Measurements from ENCODE around the gene GMPPB. TPM values are rescaled to one million over a fixed set of nuclear protein-coding genes. Genes with fewer than 3 reads are reported as not detected.

The GMPPB gene
- polyA plus RNA-seq, 3 donors, result 14.7 to 17.6 (median 17.6) TPM

- H3K36me3 Mint-ChIP-seq, result peaks cover 22 to 28% of the 10 kb centered on the region in 2 donors
- H3K9me3 Mint-ChIP-seq, result peaks cover 0 to 5% (median 0%) of the 10 kb centered on the region in 7 donors
- peak overlapping the region in 1 of 2 donors; percentile 16 for H3K4me3 Mint-ChIP-seq
- Histone ChIP-seq H3K4me1 (ENCODE audit: control insufficient read depth in 1 of 2, insufficient read depth in 2 of 2, low read length in 2 of 2) (peaks cover 18 to 26% of the 10 kb centered on the region in 2 donors), H4K20me1 (ENCODE audit: insufficient read depth, low read length) (peaks cover 12% of the 10 kb centered on the region), H3K27ac (ENCODE audit: low read depth in 1 of 2, low read length in 2 of 2) (no peak overlapping the region), H3K9ac (ENCODE audit: insufficient read depth, low read length, poor library complexity, severe bottlenecking) (no peak overlapping the region), H3K79me2 (ENCODE audit: insufficient read depth, low read length) (no peaks in the 10 kb centered on the region), H3K4me3 (replicated peaks in 1 of 3; ENCODE audit: low read depth in 2 of 3, low read length in 3 of 3) (no peak overlapping the region), H3K4me2 (replicated peaks; ENCODE audit: extremely low read depth, low read length, poor library complexity, severe bottlenecking) (no peak overlapping the region), H2AFZ (ENCODE audit: insufficient read depth, low read depth, low read length, poor library complexity, severe bottlenecking) (no peak overlapping the region), H3K27me3 (ENCODE audit: control insufficient read depth in 2 of 2, insufficient read depth in 2 of 2, low read length in 2 of 2) (peaks cover 0 to 7% of the 10 kb centered on the region in 2 donors), H3K36me3 (replicated peaks in 1 of 2; ENCODE audit: control insufficient read depth in 1 of 2, insufficient read depth in 2 of 2, low read length in 2 of 2) (peaks cover 0 to 13% of the 10 kb centered on the region in 2 donors), H3K9me3 (replicated peaks in 1 of 2; ENCODE audit: control insufficient read depth in 1 of 2, insufficient read depth in 1 of 2, low read length in 2 of 2) (no peaks in the 10 kb centered on the region)
- H3K27ac Mint-ChIP-seq, result peak overlapping the region in 2 of 7 donors; percentile 14 to 46
- intact Hi-C loops (cut with micrococcal nuclease), result loop anchor here in 1 of 2 donors (10.0 kb wide), 1 partner anchor 230 kb away; the partner anchor contains the start of gene RBM6
- 95% methylated on average over 13 of the region's 13 CpGs for whole genome bisulfite sequencing (ENCODE audit: insufficient coverage)
- H3K4me1 Mint-ChIP-seq, result peaks cover 28% of the 10 kb centered on the region
- no peak for TF ChIP-seq CTCF (IDR thresholded peaks at IDR 0.05)
- H3K27me3 Mint-ChIP-seq (ENCODE audit: low read depth in 3 of 3), result peaks cover 7 to 11% (median 9%) of the 10 kb centered on the region in 3 donors
- DNase-seq, result peak in 1 of 3 donors; percentile 3
Observed at GRCh38 chr3:49714728-49715550, 8.8 kb downstream of the GMPPB start.

GRCh38 chr3:49713336-49714105 lies 10.2 kb downstream of the GMPPB start:
- Histone ChIP-seq H3K27ac (ENCODE audit: low read depth in 1 of 2, low read length in 2 of 2) (no peak overlapping the region), H3K4me2 (replicated peaks; ENCODE audit: extremely low read depth, low read length, poor library complexity, severe bottlenecking) (no peak overlapping the region), H3K4me3 (replicated peaks in 1 of 3; ENCODE audit: low read depth in 2 of 3, low read length in 3 of 3) (no peak overlapping the region), H3K27me3 (ENCODE audit: control insufficient read depth in 2 of 2, insufficient read depth in 2 of 2, low read length in 2 of 2) (peaks cover 0 to 2% of the 10 kb centered on the region in 2 donors), H2AFZ (ENCODE audit: insufficient read depth, low read depth, low read length, poor library complexity, severe bottlenecking) (no peak overlapping the region), H3K9ac (ENCODE audit: insufficient read depth, low read length, poor library complexity, severe bottlenecking) (no peak overlapping the region), H3K4me1 (ENCODE audit: control insufficient read depth in 1 of 2, insufficient read depth in 2 of 2, low read length in 2 of 2) (peaks cover 7 to 12% of the 10 kb centered on the region in 2 donors), H3K79me2 (ENCODE audit: insufficient read depth, low read length) (no peaks in the 10 kb centered on the region), H3K36me3 (replicated peaks in 1 of 2; ENCODE audit: control insufficient read depth in 1 of 2, insufficient read depth in 2 of 2, low read length in 2 of 2) (peaks cover 0 to 13% of the 10 kb centered on the region in 2 donors), H4K20me1 (ENCODE audit: insufficient read depth, low read length) (peaks cover 8% of the 10 kb centered on the region), H3K9me3 (replicated peaks in 1 of 2; ENCODE audit: control insufficient read depth in 1 of 2, insufficient read depth in 1 of 2, low read length in 2 of 2) (no peaks in the 10 kb centered on the region)
- Mint-ChIP-seq H3K4me1 (peaks cover 16% of the 10 kb centered on the region), H3K27ac (peak overlapping the region in 1 of 7 donors; percentile 60), H3K4me3 (no peak overlapping the region), H3K36me3 (peaks cover 23 to 33% of the 10 kb centered on the region in 2 donors), H3K9me3 (peaks cover 0 to 1% (median 0%) of the 10 kb centered on the region in 7 donors), H3K27me3 (ENCODE audit: low read depth in 3 of 3) (peaks cover 2 to 7% (median 3%) of the 10 kb centered on the region in 3 donors)
- DNase-seq, result peak in 1 of 3 donors; percentile 2
- intact Hi-C loops (cut with micrococcal nuclease), result loop anchor here in 1 of 2 donors (10.0 kb wide), 1 partner anchor 231 kb away; the partner anchor contains the start of gene RBM6
- WGBS (ENCODE audit: insufficient coverage), result 97% methylated on average over 19 of the region's 25 CpGs
- TF ChIP-seq CTCF (IDR thresholded peaks at IDR 0.05), result no peak

Data from CD14-positive monocyte (primary cell).